SH-SY5Y (cell line): Measurements from ENCODE around the gene VPS13D.

ENCODE experiments used
- GATA2 ChIP-seq: IDR thresholded peaks from 2 replicates; pipeline ENCODE4 v1.6.1; 2011; ENCODE audit warnings: mild to moderate bottlenecking, low read depth, low read length
- GATA3 ChIP-seq: IDR thresholded peaks from 2 replicates; pipeline ENCODE4 v1.6.1; 2011; ENCODE audit warnings: low read depth, mild to moderate bottlenecking, low read length, moderate library complexity

- TF ChIP-seq GATA3: no peak
- TF ChIP-seq GATA2: no peak
Measured at GRCh38 chr1:12552951-12553921, 323.4 kb downstream of the VPS13D start.
